T-helper 2 cell treated with Interferon-gamma antibody and Interleukin-4, amounts not matched to agents 100 ng/mL and 5 ng/mL, for 36 hours (primary cell): ENCODE measurements around the gene E2F8. TPM values are rescaled to one million over a fixed set of nuclear protein-coding genes. Genes with fewer than 3 reads are reported as not detected.

Source experiments
- intact Hi-C: fragments of 100-400 bp; cut with micrococcal nuclease; formaldehyde crosslinking; loops from one replicate; pipeline ENCODE4 v1.15.1; 2023
- total RNA-seq: library from RNA; stranded (reverse); gene quantifications from 2 replicates; pipeline ENCODE4 v1.2.3, GENCODE V29; 2022

Gene E2F8
- total RNA-seq, 1 donor from 2014 or later = 41.9 TPM

- intact Hi-C loops = no loop called here
These were observed 12.5 kb upstream of the E2F8 start for GRCh38 chr11:19253153-19253745.

GRCh38 chr11:19252394-19253152 is 11.8 kb upstream of the E2F8 start:
- intact Hi-C loops = no loop called here

GRCh38 chr11:19251577-19251976 is 10.8 kb upstream of the E2F8 start:
- intact Hi-C loops = no loop called here

- intact Hi-C loops = no loop called here
These were observed 6.1 kb upstream of the E2F8 start for GRCh38 chr11:19246816-19247215.

- intact Hi-C loops = no loop called here
These were observed 4.6 kb upstream of the E2F8 start for GRCh38 chr11:19245351-19245750.

GRCh38 chr11:19244621-19245020 is 3.9 kb upstream of the E2F8 start:
- intact Hi-C loops = loop anchor here (5.0 kb wide), 2 partner anchors 852 to 1143 kb away; partner anchors contain the start of genes LDHA and PRMT3

GRCh38 chr11:19244084-19244483 is 3.3 kb upstream of the E2F8 start:
- intact Hi-C loops = loop anchor here (5.0 kb wide), 2 partner anchors 852 to 1143 kb away; partner anchors contain the start of genes LDHA and PRMT3

GRCh38 chr11:19243613-19244012 is 2.9 kb upstream of the E2F8 start:
- intact Hi-C loops = loop anchor here (5.0 kb wide), 2 partner anchors 851 to 1144 kb away; partner anchors contain the start of genes LDHA and PRMT3

- intact Hi-C loops = loop anchor here (5.0 kb wide), 2 partner anchors 851 to 1144 kb away; partner anchors contain the start of genes LDHA and PRMT3
These were observed 2.4 kb upstream of the E2F8 start for GRCh38 chr11:19243143-19243542.

- intact Hi-C loops = loop anchor here (5.0 kb wide), 2 partner anchors 850 to 1145 kb away; partner anchors contain the start of genes LDHA and PRMT3
These were observed 1.6 kb upstream of the E2F8 start for GRCh38 chr11:19242179-19242932.

- intact Hi-C loops = loop anchor here (1.0 to 5.0 kb wide), 3 partner anchors 471 to 1146 kb away; partner anchors contain the start of genes LDHA, NAV2 and PRMT3
These were observed 774 bp upstream of the E2F8 start for GRCh38 chr11:19241260-19242178.

- intact Hi-C loops = no loop called here
These were observed 1.7 kb downstream of the E2F8 start for GRCh38 chr11:19239039-19239438.

GRCh38 chr11:19237813-19238212 is 2.9 kb downstream of the E2F8 start:
- intact Hi-C loops = no loop called here

GRCh38 chr11:19237381-19237780 is 3.4 kb downstream of the E2F8 start:
- intact Hi-C loops = no loop called here

- intact Hi-C loops = no loop called here
These were observed 6.4 kb downstream of the E2F8 start for GRCh38 chr11:19234231-19234817.

GRCh38 chr11:19232910-19233503 is 7.7 kb downstream of the E2F8 start:
- intact Hi-C loops = no loop called here

- intact Hi-C loops = no loop called here
These were observed 11.1 kb downstream of the E2F8 start for GRCh38 chr11:19229671-19230070.

- intact Hi-C loops = no loop called here
These were observed 11.8 kb downstream of the E2F8 start for GRCh38 chr11:19228968-19229367.

- intact Hi-C loops = no loop called here
These were observed 14.2 kb downstream of the E2F8 start for GRCh38 chr11:19226378-19227195.
